ENCODE results near the gene CYTH4.
"Not testable (repeated sequence)": the region's sequence is repeated elsewhere in the genome, so short reads cannot be mapped to it uniquely, and the experiment has no call there.

Gene CYTH4

GRCh38 chr22:37320726-37321677, 38.7 kb downstream of the CYTH4 start:
- H3K27ac ChIP-seq, result peak overlapping the region; percentile 37

GRCh38 chr22:37324340-37325038, 42.2 kb downstream of the CYTH4 start:
- no peak for TF ChIP-seq CTCF (conservative IDR thresholded peaks at IDR 0.05)
- no peak overlapping the region for H3K27ac ChIP-seq

More at GRCh38 chr22:37320726-37321677, 38.7 kb downstream of the CYTH4 start:
- no peak for TF ChIP-seq CTCF (conservative IDR thresholded peaks at IDR 0.05)

GRCh38 chr22:37325039-37325395, 42.7 kb downstream of the CYTH4 start:
- no peak for TF ChIP-seq CTCF (conservative IDR thresholded peaks at IDR 0.05)

GRCh38 chr22:37326726-37327125, 44.4 kb downstream of the CYTH4 start:
- TF ChIP-seq CTCF (conservative IDR thresholded peaks at IDR 0.05), result no peak
- peak overlapping the region; percentile 86 for H3K27ac ChIP-seq

More at GRCh38 chr22:37325039-37325395, 42.7 kb downstream of the CYTH4 start:
- H3K27ac ChIP-seq, result no peak overlapping the region

- no peak for TF ChIP-seq CTCF (conservative IDR thresholded peaks at IDR 0.05)
- H3K27ac ChIP-seq, result peak overlapping the region; percentile 86; the same call in 1 of the 2 replicates
Observed at GRCh38 chr22:37328017-37328416, 45.7 kb downstream of the CYTH4 start.

- not testable (repeated sequence) for H3K27ac ChIP-seq
Observed at GRCh38 chr22:37328538-37329237, 46.4 kb downstream of the CYTH4 start.

- H3K27ac ChIP-seq, result no peak overlapping the region; the same call in 1 of the 2 replicates
- TF ChIP-seq CTCF (conservative IDR thresholded peaks at IDR 0.05), result no peak
Observed at GRCh38 chr22:37329238-37330140, 47.2 kb downstream of the CYTH4 start.
